Keratinocyte (primary cell): ENCODE results near the gene MCRS1. TPM values are rescaled to one million over a fixed set of nuclear protein-coding genes. Genes with fewer than 3 reads are reported as not detected.

Experiments
- DNase-seq: peaks from one replicate; pipeline ENCODE4 v3.0.0-alpha.2; 2011; ENCODE audit warnings: low read depth, missing footprints, low spot score
- FAIRE-seq: peaks from 2 replicates; lab custom pipeline; 2011; peaks lifted over from hg19 to GRCh38; lab: Jason Lieb, UNC
- H2AFZ ChIP-seq: 2 replicates; pipeline ENCODE4 v1.6.0; 2012; ENCODE audit warnings: low read length, control low read depth, inconsistent platforms; ENCODE audit not compliant: control insufficient read depth
- H3K27ac ChIP-seq: 2 replicates; pipeline ENCODE4 v1.5.1; 2011; ENCODE audit warnings: low read length; ENCODE audit not compliant: control insufficient read depth, insufficient read depth
- H3K27me3 ChIP-seq: 3 replicates; pipeline ENCODE4 v1.6.0; 2011; ENCODE audit warnings: low read length; ENCODE audit not compliant: control insufficient read depth, insufficient read depth; ENCODE audit errors: extremely low read depth
- H3K36me3 ChIP-seq, 2 experiments: 2 replicates in 1 of 2; 3 replicates in 1 of 2; pipeline ENCODE4 v1.5.1; 2011; ENCODE audit warnings: low read length in 2 of 2, mild to moderate bottlenecking in 1 of 2; ENCODE audit not compliant: control insufficient read depth in 2 of 2, insufficient read depth in 2 of 2; ENCODE audit errors: extremely low read depth in 1 of 2
- H3K4me1 ChIP-seq: 3 replicates; pipeline ENCODE4 v1.5.1; 2011; ENCODE audit warnings: low read length; ENCODE audit not compliant: control insufficient read depth, insufficient read depth; ENCODE audit errors: extremely low read depth
- H3K4me2 ChIP-seq: 3 replicates; pipeline ENCODE4 v1.6.0; 2011; ENCODE audit warnings: low read depth, low read length; ENCODE audit not compliant: control insufficient read depth, insufficient read depth; ENCODE audit errors: extremely low read depth
- H3K4me3 ChIP-seq, 3 experiments: fragments of 200-600 bp in 1 of 3; sonication (generic) in 1 of 3; 2 replicates in 2 of 3; 3 replicates in 1 of 3; pipeline ENCODE4 v1.5.1; 2011 to 2016; ENCODE audit warnings: low read length in 3 of 3, mild to moderate bottlenecking in 3 of 3, control low read depth in 2 of 3, inconsistent platforms in 1 of 3, low read depth in 1 of 3, mixed read lengths in 1 of 3, mixed run types in 1 of 3, moderate library complexity in 1 of 3; ENCODE audit not compliant: control insufficient read depth in 2 of 3, insufficient read depth in 2 of 3; ENCODE audit errors: extremely low read depth in 1 of 3
- H3K79me2 ChIP-seq: 2 replicates; pipeline ENCODE4 v1.6.0; 2012; ENCODE audit warnings: low read length; ENCODE audit not compliant: control insufficient read depth, insufficient read depth
- H3K9ac ChIP-seq: 3 replicates; pipeline ENCODE4 v1.6.0; 2011; ENCODE audit warnings: low read length; ENCODE audit not compliant: control insufficient read depth, insufficient read depth; ENCODE audit errors: extremely low read depth
- H3K9me1 ChIP-seq: 3 replicates; pipeline ENCODE4 v1.6.0; 2011; ENCODE audit warnings: low read length; ENCODE audit not compliant: control insufficient read depth, insufficient read depth; ENCODE audit errors: extremely low read depth
- H3K9me3 ChIP-seq: 2 replicates; pipeline ENCODE4 v1.5.1; 2012; ENCODE audit warnings: low read depth, low read length; ENCODE audit not compliant: control insufficient read depth
- H4K20me1 ChIP-seq: 3 replicates; pipeline ENCODE4 v1.6.0; 2011; ENCODE audit warnings: low read length; ENCODE audit not compliant: control insufficient read depth, insufficient read depth; ENCODE audit errors: extremely low read depth
- CTCF ChIP-seq, 3 experiments: IDR thresholded peaks in 1 of 3; conservative IDR thresholded peaks in 1 of 3; optimal IDR thresholded peaks in 1 of 3; 2 replicates in 2 of 3; 3 replicates in 1 of 3; pipeline versions ENCODE3 to v1.5.1; 2011; ENCODE audit warnings: low read length in 3 of 3, mild to moderate bottlenecking in 3 of 3, moderate library complexity in 2 of 3, control low read depth in 1 of 3, inconsistent platforms in 1 of 3; ENCODE audit not compliant: insufficient read depth in 2 of 3; ENCODE audit errors: extremely low read depth in 1 of 3
- EZH2 ChIP-seq: IDR thresholded peaks from one replicate; pipeline ENCODE4 v1.6.1; 2012; ENCODE audit warnings: inconsistent platforms, mild to moderate bottlenecking, low read length, moderate library complexity
- dilution Hi-C: fragments of 300-500 bp; cut with MboI; formaldehyde crosslinking; loops from one replicate; pipeline ENCODE4 v1.7.0; 2020; ENCODE audit warnings: low sequenced_read_pairs; ENCODE audit not compliant: extremely low pct_ligation_motif_present
- polyA plus RNA-seq, 5 experiments: library from polyadenylated mRNA; depleted of rRNA in 3 of 5; stranded (reverse) in 3 of 5; stranded (forward) in 1 of 5; unstranded in 1 of 5; fragments of >200 nt; gene quantifications; 1 replicate in 1 of 5; 2 replicates in 3 of 5; 3 replicates in 1 of 5; pipeline versions ENCODE4 v1.2.1 to v1.2.3, GENCODE V29; 2011 to 2012; ENCODE audit warnings: missing spikeins in 2 of 5, low read depth in 1 of 5, low replicate concordance in 1 of 5

MCRS1 gene
- polyA plus RNA-seq, 1 donor (not counting 4 experiments of a cell fraction or from before 2014, with no cell fraction given): 40.7 TPM

DNA sequence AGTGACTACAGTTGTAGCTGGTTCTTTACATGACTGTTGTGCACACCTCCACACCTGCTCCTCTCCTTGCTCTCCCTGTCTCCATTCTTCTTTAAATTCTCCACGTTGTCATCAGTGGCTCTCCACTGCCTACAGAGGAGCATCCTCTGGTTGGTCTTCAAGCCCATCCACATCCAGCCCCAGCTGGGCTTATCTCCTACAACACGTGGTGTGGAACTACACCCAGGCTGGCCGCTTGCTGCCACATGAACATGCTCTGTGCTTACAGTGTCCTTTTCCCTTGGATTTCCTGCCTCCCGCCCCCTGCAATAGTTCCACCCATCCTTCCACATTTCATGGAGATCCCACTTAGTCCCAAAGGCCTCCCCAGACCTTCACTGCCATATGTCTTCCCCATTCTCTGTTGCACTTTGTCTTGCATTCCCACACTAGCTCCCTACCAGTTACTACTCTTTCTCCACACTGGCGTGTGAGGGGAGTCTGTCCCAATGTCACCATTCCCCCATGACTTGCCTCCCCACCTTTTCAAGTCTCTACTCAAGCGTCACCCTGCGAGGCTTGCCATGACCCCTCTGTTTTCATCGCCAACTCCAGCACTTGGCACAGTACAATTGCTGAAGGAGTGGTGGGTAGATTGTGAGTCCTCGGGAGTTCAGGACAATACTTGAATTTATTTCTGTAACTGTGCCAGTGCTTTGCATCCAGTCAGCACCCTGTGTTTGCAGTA is 9.8 kb upstream of the MCRS1 start:
- no peak for TF ChIP-seq EZH2
- no peak for TF ChIP-seq CTCF (optimal IDR thresholded peaks at IDR 0.05 in 1 of 3, IDR thresholded peaks at IDR 0.05 in 1 of 3, conservative IDR thresholded peaks at IDR 0.05 in 1 of 3; ENCODE audit: extremely low read depth in 1 of 3, insufficient read depth in 2 of 3, low read length in 3 of 3)
- Histone ChIP-seq H3K36me3 (peaks cover 2 to 5% of the 10 kb centered on the region in 2 experiments), H3K79me2 (no peaks in the 10 kb centered on the region), H3K4me3 (no peak overlapping the region), H3K9ac (no peak overlapping the region), H3K27ac (no peak overlapping the region), H3K4me1 (no peaks in the 10 kb centered on the region), H3K27me3 (no peaks in the 10 kb centered on the region), H2AFZ (no peak overlapping the region), H3K9me1 (no peaks in the 10 kb centered on the region), H4K20me1 (no peaks in the 10 kb centered on the region), H3K4me2 (no peak overlapping the region), H3K9me3 (no peaks in the 10 kb centered on the region)
- dilution Hi-C loops: no loop called here
- no peak for DNase-seq
- FAIRE-seq: no peak

DNA sequence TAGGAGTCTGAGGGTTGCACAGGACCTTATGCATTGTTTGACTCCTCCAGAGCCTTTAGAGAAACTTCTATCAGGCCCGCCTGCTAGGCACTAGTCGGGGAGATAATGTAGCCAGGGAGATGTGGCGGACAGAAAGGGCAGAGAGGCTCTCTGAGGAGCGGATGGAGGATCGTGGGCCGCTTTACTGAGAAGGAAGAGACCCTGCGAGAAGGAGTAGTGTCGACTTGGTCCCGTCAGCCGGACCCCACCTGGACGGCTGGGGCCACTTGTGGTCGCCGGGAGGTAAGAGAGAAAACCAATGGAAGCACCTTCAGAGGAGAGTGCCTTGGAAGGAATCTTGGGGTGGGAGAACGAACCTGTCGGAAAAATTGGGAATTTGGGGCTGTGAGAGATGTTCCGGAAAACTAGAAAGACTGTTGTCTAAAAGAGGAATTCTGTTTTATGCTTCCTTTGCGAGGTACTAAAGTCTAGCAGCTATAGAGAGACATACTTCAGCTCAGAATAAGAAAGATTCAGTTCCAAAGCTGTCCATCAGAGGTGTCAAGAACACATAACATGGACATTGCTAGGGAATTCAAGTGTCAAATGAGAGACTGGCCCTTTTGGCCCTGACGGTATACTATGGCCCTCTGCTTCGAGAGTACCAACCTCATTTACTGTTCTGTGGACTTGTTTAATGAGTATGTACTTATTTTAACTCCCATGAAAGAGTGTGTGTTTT is 660 bp upstream of the MCRS1 start:
- DNase-seq (no peak), FAIRE-seq (no peak)
- Histone ChIP-seq H3K9me1 (no peaks in the 10 kb centered on the region), H4K20me1 (no peaks in the 10 kb centered on the region), H3K4me3 (peak overlapping the region; percentile 87 to 100 (median 95)), H2AFZ (peak overlapping the region; percentile 99), H3K4me1 (peaks cover 10% of the 10 kb centered on the region), H3K36me3 (peaks cover 0 to 12% of the 10 kb centered on the region in 2 experiments), H3K9ac (peak overlapping the region; percentile 98), H3K27me3 (no peaks in the 10 kb centered on the region), H3K79me2 (peaks cover 32% of the 10 kb centered on the region), H3K9me3 (no peaks in the 10 kb centered on the region), H3K27ac (peak overlapping the region; percentile 97), H3K4me2 (peak overlapping the region; percentile 99)
- TF ChIP-seq CTCF (optimal IDR thresholded peaks at IDR 0.05 in 1 of 3, IDR thresholded peaks at IDR 0.05 in 1 of 3, conservative IDR thresholded peaks at IDR 0.05 in 1 of 3; ENCODE audit: extremely low read depth in 1 of 3, insufficient read depth in 2 of 3, low read length in 3 of 3): no peak
- TF ChIP-seq EZH2: no peak
- dilution Hi-C loops: no loop called here
